Loucy (cell line): ENCODE results near the gene MYH7.

Experiments used
- H2AFZ ChIP-seq: fragments of 200-600 bp; sonication (generic); 2 replicates; pipeline ENCODE4 v1.6.0; 2016; ENCODE audit warnings: antibody characterized with exemption, mild to moderate bottlenecking, low read length, moderate library complexity
- H3F3A ChIP-seq: fragments of 200-600 bp; 2 replicates; pipeline ENCODE4 v1.6.0; 2016; ENCODE audit warnings: antibody characterized with exemption, low read depth, mild to moderate bottlenecking
- H3K27me3 ChIP-seq: fragments of 200-600 bp; sonication (generic); 2 replicates; pipeline ENCODE4 v1.6.1; 2014; ENCODE audit warnings: low read length, mild to moderate bottlenecking; ENCODE audit not compliant: insufficient read depth, poor library complexity, severe bottlenecking
- H3K36me3 ChIP-seq: fragments of 200-600 bp; sonication (generic); 2 replicates; pipeline ENCODE4 v1.6.1; 2016; ENCODE audit warnings: low read length; ENCODE audit not compliant: insufficient read depth
- H3K4me1 ChIP-seq: fragments of 200-600 bp; sonication (generic); 2 replicates; pipeline ENCODE4 v1.5.1; 2014; ENCODE audit warnings: low read length, mild to moderate bottlenecking; ENCODE audit not compliant: insufficient read depth, poor library complexity, severe bottlenecking
- H3K4me2 ChIP-seq: fragments of 200-600 bp; sonication (generic); 2 replicates; pipeline ENCODE4 v1.6.0; 2014; ENCODE audit warnings: antibody characterized with exemption, low read length, low read depth, mild to moderate bottlenecking; ENCODE audit not compliant: poor library complexity, severe bottlenecking
- H3K4me3 ChIP-seq: fragments of 200-600 bp; sonication (generic); 2 replicates; pipeline ENCODE4 v1.5.1; 2014; ENCODE audit warnings: low read length, mild to moderate bottlenecking, mixed read lengths; ENCODE audit not compliant: poor library complexity, severe bottlenecking
- H3K79me2 ChIP-seq: fragments of 200-600 bp; sonication (generic); 2 replicates; pipeline ENCODE4 v1.6.1; 2014; ENCODE audit warnings: low read length; ENCODE audit not compliant: insufficient read depth
- H3K9ac ChIP-seq: fragments of 200-600 bp; sonication (generic); 2 replicates; pipeline ENCODE4 v1.6.0; 2014; ENCODE audit warnings: mild to moderate bottlenecking, low read depth, low read length, moderate library complexity; ENCODE audit not compliant: poor library complexity, severe bottlenecking
- H3K9me2 ChIP-seq: fragments of 200-600 bp; sonication (generic); replicated peaks from 2 replicates; pipeline ENCODE4 v1.6.1; 2016; ENCODE audit warnings: low read depth, low read length, mixed read lengths
- H3K9me3 ChIP-seq: fragments of 200-600 bp; sonication (generic); 2 replicates; pipeline ENCODE4 v1.6.1; 2014; ENCODE audit warnings: mild to moderate bottlenecking, antibody characterized with exemption, low read length, low read depth; ENCODE audit not compliant: insufficient read depth
- H4K20me1 ChIP-seq: fragments of 200-600 bp; sonication (generic); 2 replicates; pipeline ENCODE4 v1.6.0; 2014; ENCODE audit warnings: antibody characterized with exemption, low read length, mild to moderate bottlenecking; ENCODE audit not compliant: insufficient read depth, poor library complexity, severe bottlenecking
- EZH2phosphoT487 ChIP-seq: fragments of 200-600 bp; IDR thresholded peaks from 2 replicates; pipeline ENCODE4 v1.6.1; 2018; ENCODE audit warnings: antibody characterized with exemption, mild to moderate bottlenecking, moderate library complexity, borderline replicate concordance
- TF ChIP-seq, protein P1 (sequence below): fragments of 200-600 bp; sonication (generic); conservative IDR thresholded peaks from 2 replicates; pipeline ENCODE4 v1.5.1; 2014; ENCODE audit warnings: mild to moderate bottlenecking, antibody characterized with exemption, low read length

The MYH7 gene

DNA sequence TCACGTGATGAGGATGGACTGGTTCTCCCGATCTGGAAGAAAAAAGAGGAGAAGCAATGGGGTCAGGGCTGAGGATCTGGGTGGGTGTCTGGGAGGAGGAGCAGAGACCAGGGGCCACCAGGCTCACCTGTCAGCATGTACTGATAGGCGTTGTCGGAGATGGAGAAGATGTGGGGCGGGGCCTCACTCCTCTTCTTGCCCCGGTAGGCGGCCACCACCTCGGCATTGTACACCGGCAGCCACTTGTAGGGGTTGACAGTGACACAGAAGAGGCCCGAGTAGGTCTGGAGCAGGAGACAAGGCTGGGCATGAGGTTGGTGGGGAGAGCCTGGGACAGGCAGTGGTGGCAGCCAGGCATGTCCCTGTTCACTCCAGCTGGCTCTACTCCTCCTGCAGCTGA, 30.4 kb downstream of the MYH7 start:
- TF ChIP-seq EZH2phosphoT487: no peak
- Histone ChIP-seq H3K9me2 (no peaks in the 10 kb centered on the region), H3K36me3 (no peaks in the 10 kb centered on the region), H2AFZ (no peak overlapping the region), H3K9ac (no peak overlapping the region), H3K4me1 (no peaks in the 10 kb centered on the region), H3K4me2 (no peak overlapping the region), H3K27me3 (no peaks in the 10 kb centered on the region), H3K9me3 (no peaks in the 10 kb centered on the region), H3K4me3 (no peak overlapping the region), H4K20me1 (no peaks in the 10 kb centered on the region), H3K79me2 (no peaks in the 10 kb centered on the region), H3F3A (no peaks in the 10 kb centered on the region)

DNA sequence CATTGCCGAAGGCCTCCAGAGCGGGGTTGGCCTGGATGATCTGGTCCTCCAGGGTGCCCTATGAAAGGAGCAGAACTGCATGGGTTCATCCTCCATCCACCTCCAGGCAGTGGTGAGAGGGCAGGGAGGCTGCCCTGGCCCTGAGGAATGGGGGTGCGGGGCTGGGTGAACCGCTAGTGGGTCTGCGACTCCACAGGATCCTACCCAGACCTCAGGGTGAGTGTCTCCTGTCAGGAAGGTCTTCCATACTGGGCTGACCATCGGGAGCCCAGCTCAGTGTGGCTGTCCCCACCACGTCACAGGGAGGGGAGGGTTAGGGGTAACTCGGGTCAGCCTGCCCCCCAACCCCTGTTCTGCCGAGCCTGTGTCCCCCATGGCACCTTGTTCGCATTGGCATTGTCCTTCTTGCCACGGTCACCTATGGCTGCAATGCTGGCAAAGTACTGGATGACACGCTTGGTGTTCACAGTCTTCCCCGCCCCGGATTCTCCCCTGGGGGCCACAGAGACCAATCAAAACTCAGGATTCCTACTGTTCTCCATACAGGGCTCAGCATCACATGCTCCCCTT, 31.0 kb downstream of the MYH7 start:
- Histone ChIP-seq H3K36me3 (no peaks in the 10 kb centered on the region), H3F3A (no peaks in the 10 kb centered on the region), H2AFZ (no peak overlapping the region), H3K9me2 (no peaks in the 10 kb centered on the region), H3K4me3 (no peak overlapping the region), H3K9ac (no peak overlapping the region), H3K9me3 (no peaks in the 10 kb centered on the region), H4K20me1 (no peaks in the 10 kb centered on the region), H3K4me2 (no peak overlapping the region), H3K27me3 (no peaks in the 10 kb centered on the region), H3K79me2 (no peaks in the 10 kb centered on the region), H3K4me1 (no peaks in the 10 kb centered on the region)
- TF ChIP-seq EZH2phosphoT487: no peak
- TF ChIP-seq, protein P1, sequence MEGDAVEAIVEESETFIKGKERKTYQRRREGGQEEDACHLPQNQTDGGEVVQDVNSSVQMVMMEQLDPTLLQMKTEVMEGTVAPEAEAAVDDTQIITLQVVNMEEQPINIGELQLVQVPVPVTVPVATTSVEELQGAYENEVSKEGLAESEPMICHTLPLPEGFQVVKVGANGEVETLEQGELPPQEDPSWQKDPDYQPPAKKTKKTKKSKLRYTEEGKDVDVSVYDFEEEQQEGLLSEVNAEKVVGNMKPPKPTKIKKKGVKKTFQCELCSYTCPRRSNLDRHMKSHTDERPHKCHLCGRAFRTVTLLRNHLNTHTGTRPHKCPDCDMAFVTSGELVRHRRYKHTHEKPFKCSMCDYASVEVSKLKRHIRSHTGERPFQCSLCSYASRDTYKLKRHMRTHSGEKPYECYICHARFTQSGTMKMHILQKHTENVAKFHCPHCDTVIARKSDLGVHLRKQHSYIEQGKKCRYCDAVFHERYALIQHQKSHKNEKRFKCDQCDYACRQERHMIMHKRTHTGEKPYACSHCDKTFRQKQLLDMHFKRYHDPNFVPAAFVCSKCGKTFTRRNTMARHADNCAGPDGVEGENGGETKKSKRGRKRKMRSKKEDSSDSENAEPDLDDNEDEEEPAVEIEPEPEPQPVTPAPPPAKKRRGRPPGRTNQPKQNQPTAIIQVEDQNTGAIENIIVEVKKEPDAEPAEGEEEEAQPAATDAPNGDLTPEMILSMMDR: no peak

DNA sequence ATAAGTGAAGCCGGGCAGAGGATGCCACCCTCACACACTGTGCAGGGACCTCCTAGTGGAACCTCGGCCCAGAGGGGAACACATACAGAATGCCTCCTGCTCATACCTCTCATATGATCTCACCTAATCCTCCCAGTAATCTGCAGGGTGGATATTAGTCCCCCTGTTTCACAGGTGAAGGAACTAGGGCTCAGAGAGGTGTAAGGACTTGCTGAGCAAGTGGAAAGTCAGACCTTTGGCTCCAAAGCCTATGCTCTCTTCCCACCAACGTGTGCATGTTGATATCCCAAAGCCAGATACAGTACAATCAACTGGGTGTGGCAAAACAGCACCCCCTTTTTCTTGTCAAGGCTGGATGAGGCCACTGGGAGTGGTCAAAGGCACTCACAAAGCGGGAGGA, 31.6 kb downstream of the MYH7 start:
- H3F3A ChIP-seq: no peaks in the 10 kb centered on the region
- H3K36me3 ChIP-seq: no peaks in the 10 kb centered on the region
- TF ChIP-seq EZH2phosphoT487: no peak
- TF ChIP-seq, protein P1: no peak

DNA sequence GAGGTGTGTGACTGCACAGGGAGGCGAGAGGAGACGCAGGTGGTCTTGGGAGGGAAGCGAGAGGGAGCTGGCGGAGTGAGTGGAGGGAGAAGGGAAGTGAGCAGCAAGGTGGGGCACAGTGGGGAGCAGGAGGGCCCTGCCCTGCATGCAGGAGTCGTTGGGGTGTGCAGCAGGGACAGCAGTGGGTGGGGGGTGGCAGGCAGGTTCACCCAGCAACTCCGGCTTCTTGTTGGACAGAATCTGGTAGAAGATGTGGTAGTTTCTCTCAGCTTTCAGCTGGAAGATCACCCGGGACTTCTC, 32.4 kb downstream of the MYH7 start:
- Histone ChIP-seq H4K20me1 (no peaks in the 10 kb centered on the region), H3K27me3 (no peaks in the 10 kb centered on the region), H3K4me3 (no peak overlapping the region), H3K4me1 (no peaks in the 10 kb centered on the region), H3K9ac (no peak overlapping the region), H3K9me3 (no peaks in the 10 kb centered on the region), H3K79me2 (no peaks in the 10 kb centered on the region), H3K36me3 (no peaks in the 10 kb centered on the region), H3K4me2 (no peak overlapping the region), H3F3A (no peaks in the 10 kb centered on the region), H2AFZ (no peak overlapping the region), H3K9me2 (no peaks in the 10 kb centered on the region)
- no peak for TF ChIP-seq EZH2phosphoT487
- TF ChIP-seq, protein P1: no peak

More for the DNA sequence above, 31.6 kb downstream of the MYH7 start:
- H3K4me1 ChIP-seq: no peaks in the 10 kb centered on the region
- H3K9ac ChIP-seq: no peak overlapping the region
- no peaks in the 10 kb centered on the region for H4K20me1 ChIP-seq
- no peaks in the 10 kb centered on the region for H3K9me3 ChIP-seq
- H3K79me2 ChIP-seq: no peaks in the 10 kb centered on the region
- H3K4me3 ChIP-seq: no peak overlapping the region
- no peaks in the 10 kb centered on the region for H3K9me2 ChIP-seq
- no peaks in the 10 kb centered on the region for H3K27me3 ChIP-seq
- H3K4me2 ChIP-seq: no peak overlapping the region
- no peak overlapping the region for H2AFZ ChIP-seq
